Dedifferentiated amniotic fluid mesenchymal stem cell (primary cell): ENCODE measurements around the gene HTRA3.

Experiments used
- DNase-seq: peaks from one replicate; pipeline ENCODE4 v3.0.0-alpha.2; 2016; ENCODE audit errors: extremely low spot score

Gene HTRA3

DNA sequence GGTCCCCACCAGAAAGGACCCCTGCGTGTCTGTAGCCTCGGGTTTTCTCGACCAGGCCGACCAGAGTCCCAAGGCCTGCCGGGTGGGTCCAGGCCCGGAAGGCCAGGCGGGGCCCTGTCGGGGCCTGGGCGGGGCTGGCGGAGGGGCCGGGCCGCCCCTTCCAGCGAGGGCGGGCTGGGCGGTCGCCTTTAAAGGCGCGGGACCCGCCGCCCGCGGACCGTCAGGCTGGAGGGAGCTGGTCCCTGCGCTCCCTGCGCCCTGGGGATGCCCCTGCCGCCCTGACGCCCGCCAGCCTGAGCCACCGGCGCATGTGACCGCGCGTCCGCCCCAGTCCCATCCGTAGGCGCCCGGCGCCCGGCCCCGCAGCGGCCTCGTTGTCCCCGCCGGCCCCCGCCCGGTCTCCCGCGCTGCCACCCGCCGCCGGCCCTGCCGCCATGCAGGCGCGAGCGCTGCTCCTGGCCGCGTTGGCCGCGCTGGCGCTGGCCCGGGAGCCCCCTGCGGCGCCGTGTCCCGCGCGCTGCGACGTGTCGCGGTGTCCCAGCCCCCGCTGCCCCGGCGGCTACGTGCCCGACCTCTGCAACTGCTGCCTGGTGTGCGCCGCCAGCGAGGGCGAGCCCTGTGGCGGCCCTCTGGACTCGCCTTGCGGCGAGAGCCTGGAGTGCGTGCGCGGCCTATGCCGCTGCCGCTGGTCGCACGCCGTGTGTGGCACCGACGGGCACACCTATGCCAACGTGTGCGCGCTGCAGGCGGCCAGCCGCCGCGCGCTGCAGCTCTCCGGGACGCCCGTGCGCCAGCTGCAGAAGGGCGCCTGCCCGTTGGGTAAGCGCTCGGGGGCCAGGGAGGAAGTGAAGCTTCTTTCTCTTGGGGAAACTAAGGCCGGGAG lies at the start of gene HTRA3:
HTRA3 (plus strand) TSS at position 220 of the 883 bp plus-strand sequence; CDS start at position 435, 215 bp downstream.
- no peak for DNase-seq

DNA sequence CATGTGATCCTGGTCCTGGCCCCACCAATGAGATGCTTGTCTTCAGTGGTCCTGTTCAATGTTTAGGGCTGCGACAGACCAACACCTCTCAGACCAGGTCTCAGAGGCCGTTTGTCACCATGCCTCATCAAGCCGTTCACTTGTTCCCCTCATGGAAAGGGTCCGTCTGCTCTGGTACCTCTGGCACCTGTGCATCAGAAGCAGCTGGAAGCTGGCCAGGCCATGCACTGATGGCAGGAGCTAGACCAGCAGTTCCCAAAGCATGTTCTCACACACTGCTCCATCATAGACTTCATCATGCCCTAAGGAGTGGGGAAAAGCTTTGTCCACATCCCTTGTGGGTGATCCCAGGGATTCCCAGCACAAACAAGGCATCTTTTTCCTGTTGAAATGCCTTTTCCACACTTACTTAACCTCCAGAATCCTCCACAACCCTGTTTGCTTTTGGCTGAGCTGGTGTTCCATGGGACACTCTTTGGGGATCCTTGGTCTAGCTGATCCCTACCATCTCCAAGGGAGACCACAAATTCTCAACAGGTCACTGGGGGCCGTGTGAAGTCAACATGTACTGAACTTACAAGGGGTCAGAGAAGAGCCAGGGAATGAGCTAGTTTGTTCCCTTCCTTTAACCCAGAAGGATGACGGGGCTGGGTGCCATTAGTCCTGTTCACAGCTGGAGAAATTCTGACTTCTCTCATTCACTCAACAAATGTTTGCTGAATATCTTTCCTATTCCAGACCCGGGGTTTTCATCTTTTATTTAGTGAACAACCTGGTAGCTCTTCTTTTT lies 48.7 kb upstream of the HTRA3 start:
- no peak for DNase-seq

DNA sequence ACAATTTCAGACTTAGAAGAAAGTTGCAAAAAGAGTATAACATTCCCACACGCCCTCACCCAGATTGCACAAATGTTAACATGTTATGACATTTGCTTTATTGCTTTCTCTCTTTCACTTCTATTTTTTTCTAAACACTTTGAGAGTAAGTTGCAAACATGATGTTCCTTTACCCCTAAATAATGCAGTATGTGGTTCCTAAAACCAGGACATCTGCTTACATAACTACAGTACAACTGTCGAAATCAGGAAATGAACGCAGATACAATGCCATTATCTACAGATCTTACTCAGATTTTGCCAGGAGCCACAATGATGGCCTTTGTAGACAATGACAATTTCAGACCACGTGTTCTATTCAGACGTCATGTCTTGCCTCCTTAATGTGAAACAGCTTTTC lies 48.1 kb upstream of the HTRA3 start:
- no peak for DNase-seq

DNA sequence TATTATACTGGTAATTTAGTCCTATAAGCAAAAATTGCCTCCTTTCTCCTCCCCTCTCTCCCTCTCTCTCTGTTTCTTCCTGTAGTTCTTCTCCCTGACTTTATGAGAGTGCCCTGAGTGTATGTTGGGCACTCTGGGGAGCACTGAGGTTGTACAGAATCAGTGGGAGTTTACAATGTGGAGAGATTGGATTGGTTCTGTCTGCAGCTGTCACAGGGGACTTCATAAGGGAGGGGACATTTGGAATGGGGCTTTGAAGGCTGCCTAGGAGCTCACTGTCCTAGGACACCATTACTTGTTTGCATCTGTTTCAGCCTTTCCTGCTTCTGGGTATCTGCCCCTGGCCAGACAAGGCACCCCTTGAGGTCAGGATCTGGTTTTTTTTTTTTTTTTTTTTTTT lies 47.6 kb upstream of the HTRA3 start:
- no peak for DNase-seq

DNA sequence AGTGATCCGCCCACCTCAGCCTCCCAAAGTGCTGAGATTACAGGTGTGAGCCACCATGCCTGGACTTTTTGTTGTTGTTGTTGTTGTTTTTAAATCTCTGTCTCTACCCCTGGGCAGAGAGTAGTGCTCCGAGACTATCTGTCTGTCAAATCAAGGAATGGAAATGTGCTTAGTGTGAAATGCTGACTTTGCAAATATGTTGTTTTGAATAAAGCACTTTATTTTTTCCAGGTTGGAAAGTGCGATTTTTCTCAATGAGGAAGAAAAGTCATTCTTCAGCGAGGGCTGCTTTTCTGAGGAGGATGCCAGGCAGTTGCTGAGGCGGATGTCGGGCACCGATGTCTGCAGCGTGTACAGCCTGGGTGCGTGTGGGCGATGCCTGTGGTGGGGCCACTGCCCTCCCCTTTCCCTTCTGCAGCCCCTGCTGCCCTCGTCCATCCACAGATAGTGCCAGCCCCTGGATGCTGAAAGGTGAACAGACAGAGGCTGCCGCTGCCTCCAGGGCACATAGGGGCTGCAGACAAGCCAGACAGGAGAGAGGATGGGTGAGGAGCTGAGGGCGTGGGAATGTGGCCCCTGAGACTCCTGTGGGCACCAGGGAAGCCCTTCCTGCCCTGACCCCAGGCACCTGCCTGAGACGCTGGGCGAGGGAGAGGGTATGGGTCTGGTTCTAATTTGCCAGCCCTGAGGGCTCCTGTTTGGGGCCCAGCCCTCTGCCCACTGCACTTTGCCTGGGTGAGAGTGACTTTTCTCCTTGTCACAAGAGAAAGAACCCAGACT lies 46.8 kb upstream of the HTRA3 start:
- no peak for DNase-seq

DNA sequence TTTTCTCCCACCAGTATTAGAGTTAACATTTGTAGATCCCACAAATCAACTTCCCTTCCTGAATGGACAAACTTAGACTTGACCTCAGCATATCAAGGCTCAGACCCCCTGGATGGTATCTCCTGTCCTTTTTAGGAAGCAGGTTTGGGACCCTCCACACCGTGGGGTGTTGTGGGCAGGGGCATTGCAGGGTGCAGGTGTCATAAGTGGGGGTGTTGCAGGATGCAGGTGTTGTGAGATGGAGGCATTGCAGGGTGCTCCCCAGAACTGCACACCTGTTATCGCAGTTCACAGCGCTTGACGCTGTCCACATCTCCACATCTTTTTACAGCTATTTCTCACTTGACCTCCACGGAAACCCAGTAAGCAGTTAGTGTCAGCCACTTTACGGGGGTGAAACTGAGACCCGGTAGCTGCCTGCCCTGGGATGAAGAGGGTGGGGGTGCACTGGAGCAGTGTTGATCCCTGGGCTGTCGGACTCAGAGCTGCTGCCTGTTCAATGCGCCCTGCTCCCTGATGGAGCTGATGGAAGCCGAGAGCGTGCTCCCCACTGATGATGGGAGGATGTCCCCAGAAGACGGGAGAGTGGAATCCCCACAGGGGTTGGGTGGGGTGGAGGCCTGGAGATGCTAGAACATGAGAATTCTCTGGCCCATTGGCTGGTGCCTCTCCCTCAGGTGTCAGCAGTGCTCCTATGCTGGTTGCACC lies 45.1 kb upstream of the HTRA3 start:
- no peak for DNase-seq

DNA sequence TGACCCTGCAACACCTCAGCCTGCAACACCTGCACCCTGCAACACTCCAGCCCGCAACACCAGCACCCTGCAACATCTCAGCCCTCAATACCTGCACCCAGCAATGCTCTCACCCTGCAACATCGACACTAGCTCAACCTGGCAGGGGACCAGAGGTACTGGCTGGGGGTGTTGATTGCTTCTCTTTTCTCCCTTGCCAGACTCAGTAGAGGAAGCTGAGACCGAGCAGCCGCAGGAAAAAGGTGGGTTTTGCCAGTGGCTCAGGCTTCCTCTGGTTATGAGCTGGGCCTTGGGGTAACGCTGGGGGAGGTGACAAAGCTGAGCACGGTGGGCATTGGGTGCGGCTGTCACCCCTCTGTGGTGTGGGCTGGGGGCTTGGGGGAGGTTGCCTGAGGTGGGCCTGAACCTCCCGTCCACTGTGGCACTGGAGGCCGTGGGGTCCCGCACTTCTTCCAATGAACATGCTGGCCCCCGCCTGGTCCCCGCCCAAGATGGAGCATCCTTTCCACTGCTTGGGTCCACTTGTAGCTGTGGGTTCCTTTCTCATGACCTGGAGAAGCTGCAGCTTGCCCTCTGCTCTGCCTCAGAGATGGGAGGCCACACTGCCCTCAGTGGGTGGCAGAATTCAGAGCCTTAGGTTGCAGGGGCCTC lies 44.5 kb upstream of the HTRA3 start:
- no peak for DNase-seq

DNA sequence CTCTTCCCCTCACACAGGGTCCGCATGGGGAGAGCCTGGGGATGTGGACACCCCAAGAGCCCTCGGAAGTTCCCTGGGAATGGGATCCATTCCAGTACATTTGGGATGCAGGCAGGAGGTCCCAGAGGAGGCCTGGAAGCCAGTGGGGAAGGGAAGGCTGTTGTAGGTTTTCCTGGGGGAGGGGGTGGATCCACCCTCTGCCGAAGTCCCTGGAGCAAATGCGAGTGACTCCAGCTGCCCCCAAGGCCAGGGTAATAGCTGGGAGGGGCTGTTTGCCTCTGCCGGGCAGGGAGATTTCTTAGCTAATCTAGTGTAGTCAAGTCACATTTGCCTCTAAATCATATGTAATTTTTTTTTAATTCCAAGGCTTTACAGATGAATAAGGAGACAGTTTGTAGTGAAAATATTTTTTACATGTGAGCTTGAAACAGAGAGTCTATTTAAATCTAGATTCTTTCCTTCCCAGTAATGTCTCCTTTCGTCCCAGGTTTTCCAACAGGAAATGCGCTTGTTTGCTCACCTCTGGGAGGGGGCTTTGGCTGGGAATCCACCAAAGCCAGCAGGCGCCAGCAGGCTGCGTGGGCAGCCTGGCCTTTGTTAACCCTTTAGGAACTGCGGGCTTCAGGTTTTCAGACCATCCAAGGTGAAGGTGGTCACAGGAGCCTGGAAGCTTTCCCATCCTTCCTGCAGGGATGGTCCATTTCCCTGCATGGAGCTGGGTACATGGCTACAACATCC lies 43.7 kb upstream of the HTRA3 start:
- DNase-seq: no peak

DNA sequence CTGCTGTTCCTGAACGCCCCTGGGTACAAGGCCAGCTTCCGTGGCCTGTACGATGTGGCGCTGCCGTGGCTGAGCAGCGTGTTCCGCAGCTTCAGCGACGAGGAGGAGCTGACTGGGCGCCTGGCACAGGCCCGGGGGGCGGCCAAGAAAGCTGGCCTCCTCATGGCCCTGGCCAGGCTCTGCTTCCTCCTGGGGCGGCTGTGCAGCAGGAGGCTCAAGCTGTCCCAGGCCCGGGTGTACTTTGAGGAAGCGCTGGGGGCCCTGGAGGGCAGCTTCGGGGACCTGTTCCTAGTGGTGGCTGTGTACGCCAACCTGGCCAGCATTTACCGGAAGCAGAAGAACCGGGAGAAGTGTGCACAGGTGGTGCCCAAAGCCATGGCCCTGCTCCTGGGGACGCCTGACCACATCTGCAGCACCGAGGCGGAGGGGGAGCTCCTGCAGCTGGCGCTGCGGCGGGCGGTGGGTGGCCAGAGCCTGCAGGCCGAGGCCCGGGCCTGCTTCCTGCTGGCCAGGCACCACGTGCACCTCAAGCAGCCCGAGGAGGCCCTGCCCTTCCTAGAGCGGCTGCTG lies 42.3 kb upstream of the HTRA3 start:
- no peak for DNase-seq

DNA sequence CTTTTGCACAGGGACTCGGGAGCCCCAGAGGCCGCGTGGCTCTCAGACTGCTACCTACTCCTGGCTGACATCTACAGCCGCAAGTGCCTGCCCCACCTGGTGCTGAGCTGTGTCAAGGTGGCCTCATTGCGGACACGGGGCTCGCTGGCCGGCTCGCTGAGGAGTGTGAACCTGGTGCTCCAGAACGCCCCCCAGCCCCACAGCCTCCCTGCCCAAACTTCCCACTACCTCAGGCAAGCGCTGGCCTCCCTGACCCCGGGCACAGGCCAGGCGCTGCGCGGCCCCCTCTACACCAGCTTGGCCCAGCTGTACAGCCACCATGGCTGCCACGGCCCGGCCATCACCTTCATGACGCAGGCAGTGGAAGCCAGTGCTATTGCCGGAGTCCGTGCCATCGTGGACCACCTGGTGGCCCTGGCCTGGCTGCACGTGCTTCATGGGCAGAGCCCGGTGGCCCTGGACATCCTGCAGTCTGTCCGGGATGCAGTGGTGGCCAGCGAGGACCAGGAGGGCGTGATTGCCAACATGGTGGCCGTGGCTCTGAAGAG lies 41.7 kb upstream of the HTRA3 start:
- no peak for DNase-seq

DNA sequence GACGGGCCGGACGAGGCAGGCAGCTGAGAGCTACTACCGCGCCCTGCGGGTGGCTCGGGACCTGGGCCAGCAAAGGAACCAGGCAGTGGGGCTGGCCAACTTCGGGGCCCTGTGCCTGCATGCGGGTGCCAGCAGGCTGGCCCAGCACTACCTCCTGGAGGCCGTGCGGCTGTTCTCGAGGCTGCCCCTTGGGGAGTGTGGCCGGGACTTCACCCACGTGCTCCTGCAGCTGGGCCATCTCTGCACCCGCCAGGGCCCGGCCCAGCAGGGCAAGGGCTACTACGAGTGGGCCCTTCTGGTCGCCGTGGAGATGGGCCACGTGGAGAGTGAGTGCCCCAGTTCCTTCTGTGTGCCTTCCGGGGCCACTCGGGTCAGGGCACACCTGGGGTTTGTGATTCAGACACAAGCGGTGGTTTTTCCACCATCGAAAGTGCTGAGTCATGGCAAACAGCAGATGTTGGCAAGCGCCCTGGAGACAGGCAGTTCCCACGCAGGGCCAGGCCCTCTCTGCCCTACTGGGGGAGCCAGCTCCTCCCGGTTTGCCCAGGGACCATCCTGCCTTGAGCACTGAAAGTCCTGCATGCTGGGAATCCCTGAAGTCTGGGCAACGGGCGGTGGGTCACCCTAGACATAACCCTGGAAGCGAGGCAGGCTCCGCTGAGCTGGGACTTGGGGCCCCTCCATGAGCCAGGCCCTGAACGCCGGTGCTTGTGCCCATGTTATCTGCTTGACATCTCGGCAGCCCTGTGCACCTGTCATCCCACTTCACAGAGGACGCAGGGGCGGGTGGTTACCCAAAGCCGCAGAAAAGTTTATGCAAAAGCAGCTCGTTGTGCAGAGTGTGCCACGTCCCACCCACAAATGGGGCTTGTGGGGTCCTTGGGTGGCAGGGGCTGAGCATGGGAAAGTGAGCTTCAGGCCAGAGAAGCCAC lies 41.0 kb upstream of the HTRA3 start:
- no peak for DNase-seq

DNA sequence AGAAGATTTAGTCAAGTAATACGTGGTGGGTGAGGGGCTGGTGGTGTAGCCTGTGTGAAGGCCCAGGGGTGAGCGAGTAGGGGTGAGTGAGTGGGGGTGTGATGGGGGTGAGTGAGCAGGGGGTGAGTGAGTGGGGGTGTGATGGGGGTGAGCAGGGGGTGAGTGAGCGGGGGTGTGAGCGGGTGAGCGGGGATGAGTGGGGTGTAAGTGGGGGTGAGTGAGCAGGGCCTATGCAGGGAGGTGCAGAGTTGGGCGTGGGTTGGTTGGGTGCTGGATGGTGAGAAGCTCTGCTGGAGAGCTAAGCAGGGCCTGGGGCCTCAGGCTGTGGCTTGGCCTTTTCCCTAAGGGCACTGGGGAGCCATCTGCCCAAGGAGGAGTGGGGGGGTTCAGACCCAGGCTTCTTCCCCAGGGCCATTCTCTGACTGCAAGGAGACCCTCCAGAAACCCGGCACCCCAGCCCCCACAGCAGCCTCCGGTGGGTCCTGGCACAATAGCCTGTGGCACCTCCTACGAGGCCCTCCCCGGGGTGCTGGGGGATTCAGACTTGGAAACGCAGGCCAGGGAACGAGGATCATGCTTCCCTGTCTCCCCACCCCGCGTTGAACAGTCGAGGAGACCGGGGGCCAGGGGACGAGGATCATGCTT lies 40.1 kb upstream of the HTRA3 start:
- DNase-seq: no peak

DNA sequence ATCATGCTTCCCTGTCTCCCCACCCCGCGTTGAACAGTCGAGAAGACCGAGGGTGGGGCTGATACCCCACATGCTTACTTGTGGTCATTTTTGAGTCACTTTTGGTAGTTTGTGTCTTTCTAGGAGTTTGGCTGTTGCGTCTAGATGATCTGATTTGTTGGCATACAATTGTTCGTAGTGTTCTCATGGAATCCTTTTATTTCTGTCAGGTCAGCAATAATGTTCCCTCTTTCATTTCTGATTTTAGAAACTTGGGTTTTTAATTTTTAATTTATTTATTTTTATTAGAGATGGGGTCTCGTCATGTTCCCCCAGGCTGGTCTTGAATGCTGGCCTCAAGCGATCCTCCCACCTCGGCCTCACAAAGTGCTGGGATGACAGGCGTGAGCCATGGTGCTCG lies 39.5 kb upstream of the HTRA3 start:
- DNase-seq: no peak

DNA sequence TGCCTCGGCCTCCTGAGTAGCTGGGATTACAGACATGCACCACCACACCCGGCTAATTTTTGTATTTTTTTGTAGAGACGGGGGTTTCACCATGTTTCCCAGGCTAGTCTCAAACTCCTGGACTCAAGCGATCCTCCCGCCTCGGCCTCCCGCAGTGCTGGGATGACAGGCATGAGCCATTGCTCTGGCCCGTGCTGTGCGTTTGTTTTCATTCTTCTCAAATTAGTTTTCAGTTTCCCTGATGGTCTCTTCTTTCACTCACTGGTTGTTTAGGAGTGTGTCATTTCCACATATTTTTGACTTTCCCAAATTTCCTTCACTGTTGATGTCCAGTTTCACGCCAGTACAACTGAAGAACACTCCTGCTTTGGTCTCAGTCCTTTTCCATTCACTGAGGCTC lies 38.7 kb upstream of the HTRA3 start:
- DNase-seq: no peak

DNA sequence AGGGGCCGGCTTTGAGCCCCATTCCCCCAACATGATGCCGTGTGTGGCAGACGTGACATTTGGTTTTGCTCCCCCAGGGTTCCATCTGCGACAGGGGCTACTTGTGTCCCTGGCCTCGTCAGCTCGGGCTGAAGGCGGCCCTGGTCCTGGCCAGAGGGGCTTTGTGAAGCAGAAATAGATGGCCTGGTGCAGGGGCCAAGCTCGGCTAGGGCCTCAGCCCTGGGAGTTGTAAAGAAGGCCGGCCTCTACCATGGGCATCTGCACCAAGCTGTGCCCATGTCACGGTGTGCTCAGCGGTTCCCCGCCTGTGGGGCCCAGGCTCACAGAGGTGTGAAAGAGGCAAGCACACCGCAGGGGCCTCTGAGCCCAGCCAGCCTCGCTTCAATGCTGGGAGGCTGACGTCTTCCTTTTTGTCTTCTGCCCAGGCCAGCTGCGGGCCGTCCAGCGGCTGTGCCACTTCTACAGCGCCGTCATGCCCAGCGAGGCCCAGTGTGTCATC lies 38.0 kb upstream of the HTRA3 start:
- no peak for DNase-seq

DNA sequence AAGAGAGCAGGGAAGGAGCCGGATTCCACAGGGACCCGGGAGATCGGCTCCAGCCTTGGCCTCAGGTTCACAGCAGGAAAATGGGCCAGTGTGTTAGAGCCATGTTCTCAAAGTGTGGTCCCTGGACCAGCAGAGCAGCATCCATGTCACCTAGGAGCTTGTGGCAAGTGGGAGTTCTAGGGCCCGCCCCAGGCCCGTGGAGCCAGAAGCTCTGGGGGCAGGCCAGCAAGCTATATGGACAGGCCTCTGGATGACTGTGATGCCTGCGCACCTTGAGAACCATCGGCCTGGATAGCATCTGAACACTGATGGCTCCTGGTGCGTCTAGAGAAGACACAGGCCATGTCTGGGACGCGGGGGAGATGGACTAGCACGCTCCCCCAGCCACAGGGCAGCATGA lies 36.8 kb upstream of the HTRA3 start:
- DNase-seq: no peak

DNA sequence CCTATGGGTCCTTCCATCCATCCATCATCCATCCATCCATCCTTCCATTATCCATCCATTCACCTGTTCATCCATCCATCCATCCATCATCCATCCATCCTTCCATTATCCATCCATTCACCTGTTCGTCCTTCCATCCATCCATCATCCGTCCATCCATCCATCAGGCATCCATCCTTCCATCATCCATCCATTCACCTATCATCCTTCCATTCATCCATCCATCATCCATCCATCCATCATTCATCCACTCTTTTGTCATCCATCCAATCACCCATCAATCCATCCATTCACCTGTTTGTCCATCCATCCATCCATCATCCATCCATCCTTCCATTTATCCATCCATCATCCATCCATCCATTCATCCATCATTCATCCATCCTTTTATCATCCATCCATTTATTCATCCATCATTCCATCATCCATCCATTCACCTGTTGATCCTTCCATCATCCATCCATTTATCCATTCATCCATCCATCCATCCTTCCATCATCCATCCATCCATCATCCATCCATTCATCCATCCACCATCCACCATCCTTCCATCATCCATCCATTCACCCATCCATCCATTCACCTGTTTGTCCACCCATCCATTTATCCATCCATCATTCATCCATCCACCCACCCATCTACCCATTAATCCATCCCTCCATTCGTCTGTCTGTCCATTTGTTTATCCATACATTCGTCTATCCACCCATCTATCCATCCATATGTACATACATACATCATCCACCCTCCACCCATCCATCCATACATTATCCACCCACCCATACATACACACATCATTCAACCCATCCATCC lies 35.7 kb upstream of the HTRA3 start:
- no peak for DNase-seq
